ENCODE data around the gene SASH1.
A peak's percentile ranks its signal among the peaks of the same experiment; 100 is the strongest.
"Not testable (repeated sequence)": the region's sequence is repeated elsewhere in the genome, so short reads cannot be mapped to it uniquely, and the experiment has no call there.

Gene SASH1

GRCh38 chr6:148580442-148580841 lies 237.8 kb downstream of the SASH1 start:
- no peak for DNase-seq (ENCODE audit: low read depth, low spot score)

DNA sequence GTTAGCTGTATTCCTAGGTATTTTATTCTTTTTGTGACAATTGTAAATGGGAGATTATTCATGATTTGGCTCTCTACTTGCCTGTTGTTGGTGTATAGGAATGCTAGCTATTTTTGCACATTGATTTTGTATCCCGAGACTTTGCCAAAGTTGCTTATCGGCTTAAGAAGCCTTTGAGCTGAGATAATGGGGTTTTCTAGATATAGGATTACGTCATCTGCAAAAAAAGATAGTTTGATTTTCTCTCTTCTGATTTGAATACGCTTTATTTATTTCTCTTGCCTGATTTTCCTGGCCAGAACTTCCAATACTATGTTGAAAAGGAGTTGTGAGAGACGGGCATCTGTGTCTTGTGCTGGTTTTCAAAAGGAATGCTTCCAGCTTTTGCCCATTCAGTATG lies 241.0 kb downstream of the SASH1 start:
- no peak for DNase-seq (ENCODE audit: low read depth, low spot score)

GRCh38 chr6:148585641-148586040 lies 243.0 kb downstream of the SASH1 start:
- not testable (repeated sequence) for DNase-seq (ENCODE audit: low read depth, low spot score)

GRCh38 chr6:148590883-148591282 lies 248.2 kb downstream of the SASH1 start:
- no peak for DNase-seq (ENCODE audit: low read depth, low spot score)

DNA sequence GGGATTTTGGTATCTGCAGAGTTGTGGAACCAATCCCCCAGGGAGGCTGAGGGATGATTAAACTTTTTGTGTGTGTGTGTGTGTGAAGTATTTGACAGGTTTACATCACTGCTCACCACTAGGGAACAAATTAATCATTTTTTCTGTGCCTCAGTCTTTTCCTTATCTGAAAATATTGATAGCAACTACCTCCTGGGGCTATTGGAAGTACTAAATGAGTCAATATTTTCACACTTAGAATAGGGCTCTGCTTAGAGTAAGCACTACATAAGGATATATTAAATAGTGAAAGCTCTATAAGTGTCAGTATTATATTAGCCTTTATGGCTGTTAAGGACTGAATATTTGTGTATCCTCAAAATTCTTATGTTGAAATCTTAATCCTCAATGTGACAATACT lies 249.0 kb downstream of the SASH1 start:
- DNase-seq (ENCODE audit: low read depth, low spot score), result no peak

DNA sequence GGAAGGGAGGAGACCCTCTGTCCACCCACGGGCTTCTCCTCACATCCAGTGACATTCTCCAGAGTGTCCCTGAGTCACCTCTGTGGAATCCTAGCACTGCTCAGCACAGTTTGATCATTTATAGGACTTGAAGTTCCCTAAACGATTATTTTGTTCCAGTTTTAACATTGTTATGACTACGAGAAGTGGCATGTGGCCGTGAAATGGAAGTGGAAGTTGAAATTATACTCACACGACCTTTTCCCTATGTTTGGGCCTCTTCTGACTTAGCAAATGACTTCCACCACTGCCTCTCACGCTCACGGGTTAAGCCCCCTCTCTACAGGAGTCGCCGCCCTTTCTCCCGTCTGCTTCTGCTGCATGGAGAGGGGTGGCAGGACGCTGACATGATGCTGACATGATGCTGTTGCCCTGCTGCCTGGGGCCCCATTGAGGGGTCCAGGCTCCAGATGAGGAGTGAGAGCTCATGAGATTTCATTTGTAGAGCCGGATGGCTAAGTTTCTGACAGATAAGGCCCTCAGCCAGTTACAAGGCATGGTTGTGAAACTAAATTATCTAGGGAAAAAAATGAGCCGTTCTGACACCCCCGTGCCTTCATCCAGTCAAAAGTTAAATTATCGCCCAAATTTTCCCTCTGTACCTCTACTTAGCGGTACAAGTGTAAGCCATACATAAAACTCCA lies 250.6 kb downstream of the SASH1 start:
- no peak for DNase-seq (ENCODE audit: low read depth, low spot score)

- no peak for DNase-seq (ENCODE audit: low read depth, low spot score)
Measured at GRCh38 chr6:148593813-148594170, 251.2 kb downstream of the SASH1 start.

DNA sequence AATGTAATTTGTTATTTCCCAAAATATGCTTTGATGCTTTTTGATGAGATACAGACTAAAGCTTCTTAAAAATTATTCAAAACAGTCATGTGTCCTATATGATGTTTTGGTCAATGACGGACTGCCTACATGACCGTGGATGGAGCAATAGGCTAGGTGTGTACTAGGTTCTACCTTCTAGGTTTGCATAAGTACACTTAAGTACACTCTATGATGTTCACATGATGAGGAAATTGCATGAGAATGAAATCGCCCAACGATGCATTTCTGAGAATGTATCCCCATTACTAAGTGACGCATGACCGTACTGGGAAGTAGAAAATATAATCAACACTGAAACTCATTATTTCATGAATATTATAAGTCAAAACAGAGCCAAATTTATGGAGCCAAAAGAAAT lies 252.9 kb downstream of the SASH1 start:
- no peak for DNase-seq (ENCODE audit: low read depth, low spot score)

DNA sequence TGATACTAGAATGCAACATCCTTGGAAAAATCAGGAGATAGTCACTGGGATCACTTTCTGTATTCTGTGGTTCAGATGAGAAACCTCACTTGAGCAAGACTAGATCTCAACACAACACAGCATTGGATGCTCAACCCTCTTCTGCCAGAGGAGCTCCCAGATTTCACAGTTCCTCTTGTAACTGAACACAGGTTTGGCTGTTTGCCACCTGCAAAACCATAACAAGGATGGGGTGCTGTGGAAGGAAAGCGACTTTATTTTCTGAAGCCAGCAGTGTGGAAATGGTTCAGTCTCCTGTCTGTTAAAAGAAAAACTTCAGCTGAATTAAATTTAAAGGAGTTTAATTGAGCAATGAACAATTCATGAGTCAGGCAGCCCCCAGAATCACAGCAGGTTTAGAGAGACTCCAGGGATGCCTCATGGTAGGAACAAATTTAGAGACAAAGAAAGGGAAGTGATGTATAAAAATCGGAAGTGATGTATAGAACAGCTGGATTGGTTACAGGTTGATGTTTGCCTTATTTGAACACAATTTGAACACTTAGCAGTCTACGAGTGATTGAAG lies 254.3 kb downstream of the SASH1 start:
- no peak for DNase-seq (ENCODE audit: low read depth, low spot score)

DNA sequence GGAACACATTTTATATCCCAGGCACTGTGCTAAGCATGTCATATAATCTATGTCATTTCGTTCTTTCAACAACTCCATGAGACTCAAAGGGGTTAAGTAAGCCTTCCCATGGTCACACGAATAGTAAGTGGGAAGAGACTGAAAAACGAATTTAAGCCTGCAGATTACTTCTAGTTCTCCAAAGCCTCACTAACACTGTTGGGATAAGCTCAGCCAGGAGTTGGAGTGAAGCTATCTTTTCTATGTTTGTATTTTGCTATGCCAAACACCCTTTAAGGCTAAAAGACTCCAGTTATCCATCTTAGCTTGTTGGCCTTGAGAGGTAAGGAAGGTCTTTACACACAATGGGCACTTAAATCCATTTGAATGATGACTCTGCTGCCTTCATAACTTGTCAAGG lies 256.1 kb downstream of the SASH1 start:
- DNase-seq (ENCODE audit: low read depth, low spot score), result no peak

- peak; percentile 99 for DNase-seq (ENCODE audit: low read depth, low spot score)
Measured at GRCh38 chr6:148599967-148600426, 257.4 kb downstream of the SASH1 start.

Measured in iPS DF 19.7 (cell line).